HTR-8/SVneo (cell line): ENCODE measurements around the gene RIIAD1.
"Not testable (repeated sequence)": the region's sequence is repeated elsewhere in the genome, so short reads cannot be mapped to it uniquely, and the experiment has no call there.

Source experiments
- DNase-seq: peaks from one replicate; pipeline ENCODE4 v3.0.0; 2011; ENCODE audit warnings: low spot score, mixed read lengths; ENCODE audit not compliant: insufficient read length
- FAIRE-seq: peaks from 2 replicates; lab custom pipeline; 2011; peaks lifted over from hg19 to GRCh38; lab: Jason Lieb, UNC

Gene RIIAD1

DNA sequence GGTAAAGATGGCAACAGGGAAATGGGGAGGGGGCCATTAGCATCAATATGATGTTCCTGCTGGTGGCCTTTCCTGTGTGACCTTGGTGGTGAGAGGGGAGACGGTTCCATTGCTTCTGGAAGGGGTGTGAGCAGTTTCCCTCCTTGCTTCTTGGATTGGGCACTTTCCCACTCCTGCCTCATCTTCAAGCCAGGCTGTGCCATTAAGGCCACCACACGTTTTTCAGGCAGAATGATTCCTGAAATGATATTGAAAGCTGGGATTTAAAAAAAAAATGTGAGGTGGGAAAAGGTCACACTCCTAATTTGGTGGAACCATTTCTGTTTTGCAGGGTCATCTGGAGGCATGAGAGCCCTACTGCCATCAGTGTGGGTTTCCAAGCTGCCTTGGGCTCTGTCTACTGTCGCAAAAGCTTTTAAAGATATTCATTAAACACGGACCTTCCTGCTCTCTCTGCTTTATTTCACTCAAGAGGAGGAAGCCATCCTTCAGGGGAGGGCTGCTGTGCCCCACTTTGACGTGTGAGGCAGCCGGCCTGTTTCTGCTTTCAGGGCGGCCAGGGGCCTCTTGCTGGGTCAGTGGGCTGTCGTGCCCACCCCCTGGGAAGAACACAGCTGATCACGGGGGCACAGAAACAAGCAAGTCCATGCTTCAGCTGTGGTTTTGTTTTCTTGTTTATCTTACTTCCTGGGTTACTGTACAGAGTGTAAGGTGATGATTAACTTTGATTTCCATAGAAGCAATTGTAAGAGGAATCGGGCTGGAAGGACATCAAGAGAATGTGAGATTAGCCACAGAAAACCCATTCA is 8.0 kb downstream of the RIIAD1 start:
- no peak for DNase-seq
- FAIRE-seq = no peak

DNA sequence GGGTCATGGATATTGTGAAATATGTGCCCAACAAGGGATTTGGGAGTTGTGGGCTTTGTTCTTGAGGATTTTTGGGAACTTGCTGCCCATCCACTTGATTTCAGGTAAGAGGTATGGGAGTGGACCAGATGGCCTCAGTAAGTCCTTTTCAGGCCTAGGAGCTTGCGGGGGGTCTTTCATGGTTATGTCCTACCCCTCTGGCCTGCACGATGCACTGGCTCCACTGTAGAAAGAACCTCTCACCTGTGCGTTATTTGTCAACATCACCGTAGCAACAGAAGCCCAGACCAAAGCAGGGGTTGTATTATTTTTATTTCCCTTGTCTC is 8.6 kb downstream of the RIIAD1 start:
- FAIRE-seq (no peak), DNase-seq (no peak)

DNA sequence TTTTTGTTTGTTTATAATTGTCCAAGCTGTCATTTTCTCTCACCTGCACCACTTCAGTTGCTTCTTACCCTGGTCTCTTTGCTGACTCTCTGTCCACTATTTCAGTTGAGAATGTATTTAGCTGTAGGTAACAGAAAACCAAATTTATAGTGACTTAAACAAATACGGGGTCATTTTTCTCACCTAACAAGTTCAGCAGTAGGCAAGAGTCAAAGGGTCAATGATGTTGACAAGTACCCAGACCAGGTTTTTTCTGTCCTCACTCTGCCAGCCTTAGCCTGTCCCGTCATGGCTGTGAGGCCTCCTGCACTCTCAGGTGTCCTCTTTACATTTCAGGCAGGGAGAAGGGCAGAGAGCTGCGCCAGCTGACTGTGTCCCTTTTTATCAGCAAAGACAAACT is 11.8 kb downstream of the RIIAD1 start:
- DNase-seq (no peak), FAIRE-seq (no peak)

DNA sequence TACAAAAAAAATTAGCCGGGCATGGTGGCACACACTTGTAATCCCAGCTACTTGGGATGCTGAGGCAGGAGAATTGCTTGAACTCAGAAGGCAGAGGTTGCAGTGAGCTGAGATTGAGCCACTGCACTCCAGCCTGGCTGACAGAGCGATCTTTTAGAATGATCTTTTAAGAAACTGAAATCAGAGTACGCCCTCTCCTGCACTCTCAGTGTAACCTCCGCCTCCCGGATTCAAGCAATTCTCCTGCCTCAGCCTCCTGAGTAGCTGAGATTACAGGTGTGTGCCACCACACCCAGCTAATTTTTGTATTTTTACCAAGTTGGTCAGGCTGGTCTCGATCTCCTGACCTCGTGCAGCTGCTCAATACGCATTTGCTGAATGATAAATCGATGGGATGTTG is 12.7 kb downstream of the RIIAD1 start:
- not testable (repeated sequence) for DNase-seq, FAIRE-seq

DNA sequence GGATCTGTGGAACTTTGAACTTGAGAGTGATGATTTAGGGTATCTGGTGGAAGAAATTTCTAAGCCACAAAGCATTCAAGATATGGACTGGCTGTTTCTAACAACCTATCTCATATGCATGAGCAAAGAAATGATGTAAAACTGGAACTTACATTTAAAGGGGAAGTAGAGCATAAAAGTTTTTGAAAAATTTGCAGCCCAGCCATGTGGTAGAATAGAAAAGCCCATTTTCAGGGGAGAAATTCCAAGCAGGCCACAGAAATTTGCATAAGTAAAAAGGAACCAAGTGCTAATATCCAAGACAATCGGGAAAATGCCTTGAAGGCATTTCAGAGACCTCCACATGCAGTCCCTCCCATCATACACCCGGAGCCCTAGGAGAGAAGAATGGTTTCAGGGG is 15.7 kb downstream of the RIIAD1 start:
- DNase-seq (no peak), FAIRE-seq (no peak)

DNA sequence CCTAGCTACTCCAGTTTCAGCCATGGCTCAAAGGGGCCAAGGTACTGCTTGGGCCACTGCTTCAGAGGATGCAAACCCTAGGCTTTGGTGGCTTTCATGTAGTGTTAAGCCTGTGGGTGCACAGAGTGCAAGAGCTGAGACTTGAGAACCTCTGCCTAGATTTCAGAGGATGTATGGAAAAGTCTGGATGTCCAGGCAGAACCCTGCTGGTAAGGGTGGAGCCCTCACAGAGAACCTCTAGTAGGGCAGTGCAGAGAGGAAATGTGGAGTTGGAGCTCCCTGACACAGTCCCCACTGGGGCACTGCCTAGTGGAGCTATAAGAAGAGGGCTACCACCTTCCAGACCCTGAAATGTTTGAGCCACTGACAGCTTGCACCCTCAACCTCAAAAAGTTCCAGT is 16.2 kb downstream of the RIIAD1 start:
- DNase-seq = no peak
- no peak for FAIRE-seq

DNA sequence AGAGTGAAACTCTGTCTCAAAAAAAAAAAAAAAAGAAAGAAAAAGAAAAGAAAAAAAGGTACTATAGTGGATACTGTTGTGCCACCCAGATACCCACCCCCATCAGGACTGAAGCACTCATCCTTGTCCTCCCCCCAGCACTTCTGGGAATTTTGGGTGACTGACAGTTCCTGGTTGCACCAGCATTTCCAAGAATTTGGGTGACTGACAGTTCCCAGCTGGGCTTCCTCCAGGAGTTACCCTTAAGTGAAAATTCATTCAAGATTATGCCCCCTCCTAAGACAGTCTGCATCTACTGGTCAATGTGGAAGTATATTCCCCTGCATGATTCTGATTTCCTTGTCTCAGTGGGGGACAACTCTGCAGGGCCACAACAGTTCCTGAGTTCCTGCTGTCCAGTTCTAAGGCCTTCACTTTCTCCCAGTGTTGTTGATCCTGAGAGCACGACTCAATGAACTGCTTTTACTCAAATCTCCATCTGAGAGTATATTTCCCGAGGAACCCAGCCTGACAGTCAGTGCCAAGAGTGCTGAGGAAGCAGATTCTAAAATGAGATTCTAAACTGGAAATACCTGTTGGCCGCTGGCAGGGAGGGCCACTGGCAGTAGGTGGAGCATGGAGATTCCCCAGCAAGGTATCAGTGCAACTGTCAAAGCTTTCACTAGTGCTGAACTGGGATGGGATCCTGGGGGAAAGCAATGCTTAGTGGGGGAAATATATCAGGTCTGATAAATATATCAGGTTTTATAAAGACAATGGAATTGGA is 18.5 kb downstream of the RIIAD1 start:
- no peak for FAIRE-seq
- no peak for DNase-seq

DNA sequence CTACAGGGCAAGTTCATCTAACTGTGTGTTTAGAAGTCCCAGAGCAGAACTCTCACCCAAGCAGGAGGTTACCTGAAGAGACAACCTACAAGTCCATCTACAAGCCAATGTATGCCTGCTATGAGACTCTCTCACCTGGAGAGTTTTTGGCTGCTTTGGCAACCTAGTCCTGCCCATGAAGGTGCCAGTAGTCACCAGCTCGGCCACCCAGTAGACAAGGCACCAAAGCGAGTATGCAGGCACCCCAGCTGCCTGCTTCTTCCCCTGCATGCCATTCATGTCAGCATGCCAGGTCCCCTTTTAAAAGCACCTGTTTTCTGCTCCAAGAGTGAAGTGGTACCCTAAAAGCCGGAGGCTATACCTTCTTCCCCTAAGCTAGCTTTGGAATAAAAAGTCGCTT is 20.2 kb downstream of the RIIAD1 start:
- DNase-seq (no peak), FAIRE-seq (no peak)

DNA sequence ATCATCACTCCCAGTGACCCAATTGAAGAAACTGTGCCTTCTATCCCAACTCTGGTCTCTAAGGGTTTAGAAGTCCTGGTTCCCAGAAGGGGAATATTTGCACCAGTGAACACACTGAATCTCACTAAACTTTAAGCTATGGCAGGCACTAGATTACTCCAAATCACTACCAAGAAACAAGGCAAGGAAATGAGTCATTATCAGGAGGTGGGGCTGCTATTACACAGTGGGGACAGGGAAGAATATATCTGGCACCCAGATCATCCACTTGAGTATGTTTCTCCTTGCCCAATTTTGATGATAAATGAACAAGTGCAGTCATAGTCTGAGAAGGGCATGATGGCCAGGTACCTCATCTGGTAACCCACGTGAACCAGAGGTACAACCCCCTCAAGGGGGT is 35.0 kb downstream of the RIIAD1 start:
- DNase-seq = no peak

DNA sequence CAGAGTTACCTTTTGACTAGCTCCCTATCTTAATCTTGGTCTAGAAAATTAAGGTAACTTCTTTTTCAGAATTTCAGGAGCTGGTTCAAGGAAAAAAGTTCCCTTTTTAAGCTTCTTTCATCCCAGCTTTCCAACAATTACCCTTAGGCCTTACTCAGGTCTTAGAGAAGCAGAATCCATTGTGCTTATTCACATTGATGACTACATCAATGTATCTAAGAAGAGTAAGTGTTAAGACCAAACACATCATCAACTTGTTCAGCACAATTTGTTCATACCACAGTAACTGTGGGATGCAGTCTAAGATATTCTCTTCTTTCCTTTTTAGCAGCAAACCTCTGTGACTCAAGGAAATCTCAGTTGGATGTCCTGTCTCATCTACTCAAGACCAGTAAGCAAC is 37.9 kb downstream of the RIIAD1 start:
- FAIRE-seq (no peak), DNase-seq (no peak)

More for the DNA sequence above, 35.0 kb downstream of the RIIAD1 start:
- no peak for FAIRE-seq

DNA sequence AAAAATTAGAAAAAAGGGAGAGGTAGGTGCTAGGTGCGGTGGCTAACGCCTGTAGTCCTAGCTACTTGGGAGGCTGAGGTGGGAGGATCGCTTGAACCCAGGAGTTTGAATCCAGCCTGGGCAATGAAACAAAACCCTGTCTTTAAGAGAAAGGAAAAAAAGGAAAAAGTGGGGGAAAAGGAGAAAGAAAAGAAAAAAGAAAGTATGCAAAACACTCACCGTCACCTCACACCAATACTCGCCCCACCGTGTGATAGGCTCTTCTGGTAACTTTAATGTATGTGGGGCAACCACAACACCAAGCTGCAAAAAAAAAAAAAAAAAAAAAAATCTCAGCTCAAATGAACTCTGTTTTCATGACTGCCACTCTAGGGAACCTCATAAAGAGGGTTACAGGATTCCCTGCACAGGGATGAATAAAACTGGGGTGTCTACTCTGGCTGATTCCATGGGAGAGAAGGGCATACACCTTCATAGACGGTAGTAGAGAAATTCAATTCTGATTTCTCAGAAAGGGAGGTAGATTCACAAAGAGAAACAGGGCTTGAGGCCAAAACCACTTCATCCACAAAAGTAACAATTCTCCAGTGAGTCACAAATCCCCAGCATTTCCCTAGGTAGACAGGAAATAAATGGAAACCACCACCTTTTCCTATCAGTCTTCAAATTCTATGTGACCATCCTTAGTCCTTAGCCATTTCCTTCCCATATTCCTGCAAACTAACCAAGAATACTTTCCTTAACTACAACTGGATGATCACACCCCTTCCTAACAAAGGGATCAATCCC is 39.5 kb downstream of the RIIAD1 start:
- FAIRE-seq (no peak), DNase-seq (no peak)

DNA sequence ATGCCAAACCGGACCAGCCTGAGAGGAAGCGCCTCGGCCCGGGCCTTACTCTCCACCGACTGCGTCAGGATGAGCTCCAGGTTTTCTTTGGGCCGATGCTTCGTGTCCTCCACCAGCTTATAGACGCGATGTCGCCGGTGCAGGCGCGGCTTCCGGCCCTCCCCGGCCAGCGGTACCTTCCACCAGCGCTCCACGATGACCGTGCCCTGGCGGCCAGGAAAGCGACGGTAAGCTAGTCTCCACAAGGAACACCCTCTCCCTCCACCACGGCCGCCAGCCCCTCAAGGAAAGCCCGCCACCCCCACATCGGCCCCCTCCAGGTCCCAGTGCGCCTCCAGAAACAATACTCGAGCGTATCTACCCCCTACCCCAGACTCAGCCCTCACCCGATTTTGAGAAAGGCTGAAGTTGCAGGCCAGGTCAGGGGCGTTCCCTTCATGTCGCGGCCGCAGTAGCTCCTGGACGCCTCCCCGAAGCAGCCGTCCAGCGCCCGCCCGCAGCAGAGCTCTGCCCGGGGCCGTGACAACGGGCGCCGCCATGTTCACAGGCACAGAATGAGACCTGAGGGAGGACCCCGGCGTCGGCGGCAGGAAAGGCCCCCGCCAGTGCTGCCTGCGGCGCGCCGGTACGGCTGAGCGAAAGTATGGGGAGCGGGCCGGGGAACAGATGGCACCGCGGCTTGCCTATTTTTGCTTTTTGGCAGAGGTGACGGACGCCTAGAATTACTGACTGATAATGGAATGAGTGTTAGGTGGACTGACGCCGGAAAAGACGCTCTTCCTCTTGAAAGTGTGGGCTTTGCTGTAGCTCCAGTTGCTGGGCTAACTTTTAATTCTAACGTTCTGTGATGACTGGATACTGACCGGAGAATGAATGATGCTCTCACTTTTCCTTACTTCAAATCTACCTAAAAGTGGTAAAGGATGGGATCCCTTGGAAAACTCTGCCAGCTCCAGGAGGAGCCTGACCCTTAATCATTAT is 41.9 kb downstream of the RIIAD1 start, which contains the start of gene MRPL9:
MRPL9 (minus strand) TSS at position 556 of the 981 bp plus-strand sequence; CDS start at position 539, 17 bp downstream.
- peak; percentile 20 for FAIRE-seq
- peak; percentile 89 for DNase-seq

DNA sequence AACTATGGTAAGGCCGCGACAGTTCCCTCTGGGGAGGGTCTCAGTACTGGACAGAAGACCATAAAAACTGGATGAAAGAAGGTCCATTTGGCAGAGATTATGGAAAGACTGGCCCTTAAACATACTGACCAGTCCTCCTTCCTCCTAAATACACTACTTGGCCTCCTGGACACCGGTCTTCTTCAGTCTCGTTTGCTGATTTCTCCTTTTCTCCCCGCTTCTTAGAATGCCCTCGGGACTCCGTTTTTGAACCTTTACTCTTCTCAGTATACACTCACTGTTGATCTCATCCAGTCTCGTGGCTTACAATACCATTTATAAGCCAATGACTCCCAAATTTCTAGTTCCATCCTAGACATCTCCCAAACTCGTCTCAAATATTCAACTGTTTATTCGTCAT is 42.7 kb downstream of the RIIAD1 start:
- no peak for FAIRE-seq

DNA sequence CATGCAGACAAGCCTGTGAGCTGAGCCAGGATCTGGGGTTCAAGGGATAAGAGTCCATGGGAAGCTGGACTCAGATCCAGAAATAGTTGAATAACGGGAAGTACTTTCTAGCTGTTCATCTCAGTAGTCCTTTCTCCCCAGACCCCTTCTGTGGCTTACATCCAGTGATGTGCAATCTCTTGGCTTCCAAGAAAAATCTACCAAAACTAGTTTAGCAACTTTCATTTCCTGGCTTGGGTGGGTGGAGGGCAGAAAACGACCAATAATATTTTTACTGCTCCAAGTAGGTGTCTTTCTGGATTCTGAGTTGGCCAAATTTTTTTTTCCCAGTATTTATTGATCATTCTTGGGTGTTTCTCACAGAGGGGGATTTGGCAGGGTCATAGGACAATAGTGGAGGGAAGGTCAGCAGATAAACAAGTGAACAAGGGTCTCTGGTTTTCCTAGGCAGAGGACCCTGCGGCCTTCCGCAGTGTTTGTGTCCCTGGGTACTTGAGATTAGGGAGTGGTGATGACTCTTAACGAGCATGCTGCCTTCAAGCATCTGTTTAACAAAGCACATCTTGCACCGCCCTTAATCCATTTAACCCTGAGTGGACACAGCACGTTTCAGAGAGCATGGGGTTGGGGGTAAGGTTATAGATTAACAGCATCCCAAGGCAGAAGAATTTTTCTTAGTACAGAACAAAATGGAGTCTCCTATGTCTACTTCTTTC is 47.2 kb downstream of the RIIAD1 start:
- not testable (repeated sequence) for FAIRE-seq, DNase-seq

More for the DNA sequence above, 42.7 kb downstream of the RIIAD1 start:
- DNase-seq = no peak

DNA sequence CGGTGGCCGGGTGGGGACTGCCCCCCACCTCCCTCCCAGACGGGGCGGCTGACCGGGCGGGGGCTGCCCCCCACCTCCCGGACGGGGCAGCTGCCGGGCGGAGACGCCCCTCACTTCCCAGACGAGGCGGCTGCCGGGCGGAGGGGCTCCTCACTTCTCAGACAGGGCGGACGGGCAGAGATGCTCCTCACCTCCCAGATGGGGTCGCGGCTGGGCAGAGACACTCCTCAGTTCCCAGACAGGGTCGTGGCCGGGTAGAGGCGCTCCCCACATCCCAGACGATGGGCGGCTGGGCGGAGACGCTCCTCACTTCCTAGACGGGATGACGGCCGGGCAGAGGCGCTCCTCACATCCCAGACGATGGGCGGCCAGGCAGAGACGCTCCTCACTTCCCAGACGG is 47.9 kb downstream of the RIIAD1 start:
- FAIRE-seq, DNase-seq: not testable (repeated sequence)

DNA sequence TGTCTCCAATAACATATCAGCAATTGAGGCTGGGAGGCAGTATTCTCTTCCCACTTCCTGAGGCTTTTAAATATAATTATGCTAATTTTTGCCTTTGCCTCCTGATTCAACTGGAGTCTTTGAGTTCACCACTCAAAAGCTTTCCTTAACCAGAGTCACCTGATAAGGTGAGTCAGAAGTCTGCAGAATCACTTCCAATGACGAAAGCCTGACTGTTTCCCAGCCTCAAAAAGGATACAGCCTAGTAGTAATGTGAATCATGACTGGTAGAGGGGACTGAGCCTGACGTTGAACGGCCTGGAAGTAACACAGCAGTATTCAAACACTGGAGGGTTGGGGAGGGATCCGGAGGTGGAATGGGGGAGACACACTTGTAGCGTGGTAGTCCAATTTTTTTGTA is 52.4 kb downstream of the RIIAD1 start:
- FAIRE-seq (no peak), DNase-seq (no peak)

DNA sequence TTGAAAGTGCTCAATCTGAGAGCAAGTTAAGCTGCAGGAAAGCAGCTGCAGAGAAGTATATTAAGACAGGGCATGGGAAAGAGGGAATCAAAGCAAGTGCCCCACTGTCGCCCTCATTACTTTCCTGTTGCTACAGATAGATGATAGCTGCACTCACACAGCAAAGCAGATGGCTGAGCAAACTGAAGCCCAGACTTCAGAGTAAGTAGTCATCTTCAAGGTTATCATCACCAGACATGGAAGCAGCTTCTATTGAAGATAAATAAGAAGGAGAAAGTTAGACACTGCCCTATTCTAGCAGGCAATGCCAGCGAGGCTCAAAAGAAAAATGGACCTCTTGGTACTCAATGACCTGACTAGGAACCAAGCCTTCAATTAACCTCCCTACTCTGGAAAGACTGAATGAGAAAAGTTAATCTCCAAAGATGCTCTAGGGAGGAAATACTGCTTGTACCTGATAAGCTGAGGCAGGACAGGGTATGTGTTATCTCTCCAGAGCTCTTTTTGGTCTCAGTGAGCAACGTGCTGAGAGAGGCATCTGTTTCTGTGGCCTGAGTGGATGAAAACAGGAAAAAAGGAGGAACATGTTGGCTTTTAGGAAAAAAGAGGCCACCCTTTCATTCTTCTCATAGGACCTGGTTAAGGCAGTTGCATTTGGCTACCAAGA is 53.1 kb downstream of the RIIAD1 start:
- DNase-seq (no peak), FAIRE-seq (no peak)

DNA sequence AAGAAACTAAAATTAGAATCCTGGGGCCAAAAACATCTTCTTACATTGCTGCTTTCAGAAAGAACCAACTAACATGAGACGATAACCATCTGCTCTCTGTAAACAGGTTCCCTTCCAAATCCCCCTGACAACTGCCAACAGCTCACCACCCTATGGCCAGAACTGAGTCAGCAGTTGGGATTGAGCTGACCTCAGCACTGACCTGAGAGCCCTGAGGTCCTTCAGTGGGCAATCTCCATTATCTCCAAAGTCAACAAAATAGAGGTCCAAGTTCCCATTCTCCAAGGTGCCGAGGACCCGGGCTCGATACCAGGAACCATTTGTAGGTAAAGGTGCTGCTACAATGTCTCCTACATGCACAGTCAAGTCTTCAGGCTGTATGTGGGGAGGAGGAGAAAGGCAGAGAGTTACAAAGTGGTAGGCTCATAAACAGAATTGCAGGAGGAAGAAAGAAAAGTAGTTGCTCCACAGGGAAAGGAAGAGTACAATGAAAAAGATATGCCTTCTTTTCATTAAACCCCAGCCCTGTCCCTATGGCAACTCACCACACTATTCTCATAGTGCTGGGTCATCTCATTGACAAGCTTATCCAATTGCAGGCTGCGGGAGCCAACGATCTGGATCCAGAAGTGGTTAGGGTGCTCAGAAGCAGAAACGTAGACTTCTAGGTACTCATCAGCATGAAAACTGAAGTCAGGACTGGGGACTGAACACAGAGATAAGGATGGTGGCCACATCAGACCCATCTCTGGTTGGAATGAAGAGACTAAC is 54.8 kb downstream of the RIIAD1 start:
- DNase-seq (no peak), FAIRE-seq (no peak)
